DMS53 (cell line): ENCODE data around the gene FASTK.

Source experiments
- DNase-seq: peaks from one replicate; lab custom pipeline; 2025; lab: John Stamatoyannopoulos, UW

The FASTK gene

GRCh38 chr7:151081170-151082101 is 827 bp upstream of the FASTK start:
- peak; percentile 87 for DNase-seq

- DNase-seq = peak; percentile 78
Observed at GRCh38 chr7:151080067-151080521, 515 bp downstream of the FASTK start.

GRCh38 chr7:151079199-151079910 is 1.3 kb downstream of the FASTK start:
- no peak for DNase-seq

- DNase-seq = no peak
Observed at GRCh38 chr7:151078233-151079040, 2.2 kb downstream of the FASTK start.

GRCh38 chr7:151077705-151078232 is 2.8 kb downstream of the FASTK start:
- DNase-seq = peak; percentile 41

- DNase-seq = peak; percentile 72
Observed at GRCh38 chr7:151076863-151077704, 3.5 kb downstream of the FASTK start.

- no peak for DNase-seq
Observed at GRCh38 chr7:151075978-151076426, 4.6 kb downstream of the FASTK start.

- no peak for DNase-seq
Observed at GRCh38 chr7:151075662-151075971, 5.0 kb downstream of the FASTK start.

GRCh38 chr7:151074817-151075661 is 5.6 kb downstream of the FASTK start:
- peak; percentile 32 for DNase-seq

- no peak for DNase-seq
Observed at GRCh38 chr7:151073990-151074389, 6.6 kb downstream of the FASTK start.

GRCh38 chr7:151071032-151071866 is 9.4 kb downstream of the FASTK start:
- no peak for DNase-seq

GRCh38 chr7:151070574-151070960 is 10.0 kb downstream of the FASTK start:
- no peak for DNase-seq

- no peak for DNase-seq
Observed at GRCh38 chr7:151069841-151070573, 10.6 kb downstream of the FASTK start.

- DNase-seq = no peak
Observed at GRCh38 chr7:151068069-151068773, 12.4 kb downstream of the FASTK start.

- no peak for DNase-seq
Observed at GRCh38 chr7:151066273-151066974, 14.2 kb downstream of the FASTK start.

GRCh38 chr7:151065516-151065915 is 15.1 kb downstream of the FASTK start:
- no peak for DNase-seq

GRCh38 chr7:151064993-151065392 is 15.6 kb downstream of the FASTK start:
- no peak for DNase-seq
